SK-N-SH treated with all-trans-retinoic acid at 6 μM for 48 hours (cell line): ENCODE measurements around the gene ZNF691.

ENCODE experiments used
- ATAC-seq: fragments of 200-7000 bp; cut with Tn5 transposase; 3 replicates; pipeline ENCODE4 v1.9.1; 2020; ENCODE audit warnings: mild to moderate bottlenecking, moderate library complexity
- BACH2 ChIP-seq: fragments of 250-450 bp; sonication (Bioruptor Pico); IDR thresholded peaks from 2 replicates; pipeline ENCODE4 v1.9.0; 2021; ENCODE audit warnings: mild to moderate bottlenecking, borderline replicate concordance
- CSDC2 ChIP-seq: fragments of 250-450 bp; sonication (Bioruptor Pico); IDR thresholded peaks from 2 replicates; pipeline ENCODE4 v1.5.0; 2020; ENCODE audit warnings: mild to moderate bottlenecking, moderate library complexity
- ESRRG ChIP-seq: fragments of 250-450 bp; sonication (Bioruptor Pico); IDR thresholded peaks from 2 replicates; pipeline ENCODE4 v1.6.1; 2021; ENCODE audit warnings: mild to moderate bottlenecking
- GLIS3 ChIP-seq: fragments of 250-450 bp; sonication (Bioruptor Pico); IDR thresholded peaks from 2 replicates; pipeline ENCODE4 v1.5.0; 2020; ENCODE audit warnings: mild to moderate bottlenecking, moderate library complexity
- ISL1 ChIP-seq: fragments of 250-450 bp; sonication (Bioruptor Pico); IDR thresholded peaks from 2 replicates; pipeline ENCODE4 v2.1.2; 2022; ENCODE audit warnings: mild to moderate bottlenecking, moderate library complexity
- OSR1 ChIP-seq: fragments of 250-450 bp; sonication (Bioruptor Pico); IDR thresholded peaks from 2 replicates; pipeline ENCODE4 v1.8.0; 2022; ENCODE audit warnings: moderate library complexity, mild to moderate bottlenecking, inconsistent platforms
- PPARA ChIP-seq: fragments of 250-450 bp; sonication (Bioruptor Pico); IDR thresholded peaks from 2 replicates; pipeline ENCODE4 v1.5.0; 2020; ENCODE audit warnings: mild to moderate bottlenecking, borderline replicate concordance
- RARB ChIP-seq: fragments of 250-450 bp; sonication (Bioruptor Pico); IDR thresholded peaks from 2 replicates; pipeline ENCODE4 v1.8.0; 2021; ENCODE audit warnings: mild to moderate bottlenecking, moderate library complexity
- SNAI2 ChIP-seq: fragments of 250-450 bp; sonication (Bioruptor Pico); IDR thresholded peaks from 2 replicates; pipeline ENCODE4 v1.5.0; 2020; ENCODE audit warnings: mild to moderate bottlenecking, moderate library complexity
- TCF4 ChIP-seq: fragments of 250-450 bp; sonication (Bioruptor Pico); IDR thresholded peaks from 2 replicates; pipeline ENCODE4 v1.8.0; 2021; ENCODE audit warnings: mild to moderate bottlenecking, moderate library complexity, borderline replicate concordance
- TOX ChIP-seq: fragments of 250-450 bp; sonication (Bioruptor Pico); IDR thresholded peaks from 2 replicates; pipeline ENCODE4 v1.8.0; 2021; ENCODE audit warnings: mild to moderate bottlenecking, moderate library complexity, borderline replicate concordance
- ZC3H10 ChIP-seq: fragments of 250-450 bp; sonication (Bioruptor Pico); IDR thresholded peaks from 2 replicates; pipeline ENCODE4 v1.5.1; 2021; ENCODE audit warnings: mild to moderate bottlenecking, moderate library complexity
- ZFP3 ChIP-seq: fragments of 250-450 bp; sonication (Bioruptor Pico); IDR thresholded peaks from 2 replicates; pipeline ENCODE4 v1.5.0; 2020; ENCODE audit warnings: mild to moderate bottlenecking, moderate library complexity
- ZFP30 ChIP-seq: fragments of 450-650 bp; formaldehyde crosslinking; IDR thresholded peaks from 2 replicates; pipeline ENCODE4 v1.5.0; 2022; ENCODE audit warnings: mild to moderate bottlenecking, moderate library complexity
- ZNF565 ChIP-seq: fragments of 450-650 bp; formaldehyde crosslinking; conservative IDR thresholded peaks from 2 replicates; pipeline ENCODE4 v1.5.0; 2020; ENCODE audit warnings: low read depth, mild to moderate bottlenecking, moderate library complexity
- ZNF70 ChIP-seq: fragments of 450-650 bp; formaldehyde crosslinking; IDR thresholded peaks from 2 replicates; pipeline ENCODE4 v1.5.0; 2020; ENCODE audit warnings: mild to moderate bottlenecking, moderate library complexity
- ZNF8 ChIP-seq: fragments of 450-650 bp; formaldehyde crosslinking; IDR thresholded peaks from 2 replicates; pipeline ENCODE4 v1.5.0; 2020; ENCODE audit warnings: mild to moderate bottlenecking, moderate library complexity
- TF ChIP-seq, protein P1 (sequence below): fragments of 250-450 bp; sonication (Bioruptor Pico); IDR thresholded peaks from 2 replicates; pipeline ENCODE4 v1.5.0; 2020; ENCODE audit warnings: mild to moderate bottlenecking, moderate library complexity
- TF ChIP-seq, protein P2 (sequence below): fragments of 250-450 bp; sonication (Bioruptor Pico); IDR thresholded peaks from 2 replicates; pipeline ENCODE4 v1.8.0; 2021; ENCODE audit warnings: low read depth, mild to moderate bottlenecking, moderate library complexity, borderline replicate concordance
- TF ChIP-seq, protein P3 (sequence below): fragments of 250-450 bp; sonication (Bioruptor Pico); IDR thresholded peaks from 2 replicates; pipeline ENCODE4 v1.5.1; 2020; ENCODE audit warnings: low read depth, mild to moderate bottlenecking, moderate library complexity
- TF ChIP-seq, protein P4 (sequence below): fragments of 250-450 bp; sonication (Bioruptor Pico); IDR thresholded peaks from 2 replicates; pipeline ENCODE4 v1.5.1; 2021; ENCODE audit warnings: mild to moderate bottlenecking, moderate library complexity

The ZNF691 gene

DNA sequence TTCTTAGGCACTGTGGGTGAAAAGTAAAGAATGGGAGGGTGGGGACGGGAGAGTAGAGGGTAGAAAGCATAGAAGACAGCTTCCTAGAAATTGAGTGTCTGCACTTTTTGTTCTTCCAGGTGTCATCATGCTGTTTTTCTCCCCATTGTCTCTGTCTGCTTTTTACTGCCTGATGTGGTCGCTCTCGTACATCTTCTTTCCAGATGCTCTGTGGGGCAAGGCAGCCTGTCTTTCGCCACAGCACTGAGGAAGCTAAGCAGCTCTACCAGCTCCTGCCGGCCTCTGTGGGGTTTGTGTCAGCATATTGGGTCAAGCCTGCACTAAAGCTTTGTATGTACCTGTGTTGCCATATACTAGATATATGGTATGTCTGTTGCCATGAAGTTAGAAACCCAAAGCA, 48.4 kb upstream of the ZNF691 start (continued):
- TF ChIP-seq, protein P1, sequence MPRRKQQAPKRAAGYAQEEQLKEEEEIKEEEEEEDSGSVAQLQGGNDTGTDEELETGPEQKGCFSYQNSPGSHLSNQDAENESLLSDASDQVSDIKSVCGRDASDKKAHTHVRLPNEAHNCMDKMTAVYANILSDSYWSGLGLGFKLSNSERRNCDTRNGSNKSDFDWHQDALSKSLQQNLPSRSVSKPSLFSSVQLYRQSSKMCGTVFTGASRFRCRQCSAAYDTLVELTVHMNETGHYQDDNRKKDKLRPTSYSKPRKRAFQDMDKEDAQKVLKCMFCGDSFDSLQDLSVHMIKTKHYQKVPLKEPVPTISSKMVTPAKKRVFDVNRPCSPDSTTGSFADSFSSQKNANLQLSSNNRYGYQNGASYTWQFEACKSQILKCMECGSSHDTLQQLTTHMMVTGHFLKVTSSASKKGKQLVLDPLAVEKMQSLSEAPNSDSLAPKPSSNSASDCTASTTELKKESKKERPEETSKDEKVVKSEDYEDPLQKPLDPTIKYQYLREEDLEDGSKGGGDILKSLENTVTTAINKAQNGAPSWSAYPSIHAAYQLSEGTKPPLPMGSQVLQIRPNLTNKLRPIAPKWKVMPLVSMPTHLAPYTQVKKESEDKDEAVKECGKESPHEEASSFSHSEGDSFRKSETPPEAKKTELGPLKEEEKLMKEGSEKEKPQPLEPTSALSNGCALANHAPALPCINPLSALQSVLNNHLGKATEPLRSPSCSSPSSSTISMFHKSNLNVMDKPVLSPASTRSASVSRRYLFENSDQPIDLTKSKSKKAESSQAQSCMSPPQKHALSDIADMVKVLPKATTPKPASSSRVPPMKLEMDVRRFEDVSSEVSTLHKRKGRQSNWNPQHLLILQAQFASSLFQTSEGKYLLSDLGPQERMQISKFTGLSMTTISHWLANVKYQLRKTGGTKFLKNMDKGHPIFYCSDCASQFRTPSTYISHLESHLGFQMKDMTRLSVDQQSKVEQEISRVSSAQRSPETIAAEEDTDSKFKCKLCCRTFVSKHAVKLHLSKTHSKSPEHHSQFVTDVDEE (CRISPR knock-in tag), result no peak
- no peak for TF ChIP-seq ZFP30 (CRISPR knock-in tag)
- no peak for TF ChIP-seq ESRRG
- TF ChIP-seq ZNF8, result no peak
- TF ChIP-seq ZNF70, result no peak

DNA sequence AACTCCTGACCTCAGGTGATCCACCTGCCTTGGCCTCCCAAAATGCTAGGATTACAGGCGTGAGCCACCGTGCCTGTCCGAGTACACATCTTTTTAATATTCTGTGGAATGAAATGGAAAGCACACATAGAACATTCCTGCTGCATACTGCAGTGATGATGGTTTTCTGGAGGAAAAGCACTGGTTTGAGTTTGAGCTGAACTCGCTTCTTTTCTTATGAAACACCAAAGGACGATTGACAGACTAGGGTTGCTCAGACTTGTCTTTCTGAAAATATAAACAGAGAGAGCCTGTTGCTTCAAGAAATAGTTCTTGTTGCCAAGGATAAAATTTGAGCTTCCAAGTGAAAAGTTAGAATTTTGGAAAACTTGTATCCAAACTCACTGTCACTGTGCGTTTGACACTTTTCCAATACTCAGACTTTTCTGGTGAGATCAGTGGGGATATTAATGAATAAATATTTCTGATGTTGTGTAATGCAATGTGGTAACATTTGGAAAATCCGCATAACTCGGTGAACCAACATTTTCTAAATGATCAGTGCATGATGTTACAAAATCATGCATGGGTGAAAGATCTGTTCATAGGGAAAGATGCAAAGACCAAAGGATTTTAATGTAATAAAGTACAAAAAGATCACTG, 44.5 kb upstream of the ZNF691 start:
- TF ChIP-seq, protein P2, sequence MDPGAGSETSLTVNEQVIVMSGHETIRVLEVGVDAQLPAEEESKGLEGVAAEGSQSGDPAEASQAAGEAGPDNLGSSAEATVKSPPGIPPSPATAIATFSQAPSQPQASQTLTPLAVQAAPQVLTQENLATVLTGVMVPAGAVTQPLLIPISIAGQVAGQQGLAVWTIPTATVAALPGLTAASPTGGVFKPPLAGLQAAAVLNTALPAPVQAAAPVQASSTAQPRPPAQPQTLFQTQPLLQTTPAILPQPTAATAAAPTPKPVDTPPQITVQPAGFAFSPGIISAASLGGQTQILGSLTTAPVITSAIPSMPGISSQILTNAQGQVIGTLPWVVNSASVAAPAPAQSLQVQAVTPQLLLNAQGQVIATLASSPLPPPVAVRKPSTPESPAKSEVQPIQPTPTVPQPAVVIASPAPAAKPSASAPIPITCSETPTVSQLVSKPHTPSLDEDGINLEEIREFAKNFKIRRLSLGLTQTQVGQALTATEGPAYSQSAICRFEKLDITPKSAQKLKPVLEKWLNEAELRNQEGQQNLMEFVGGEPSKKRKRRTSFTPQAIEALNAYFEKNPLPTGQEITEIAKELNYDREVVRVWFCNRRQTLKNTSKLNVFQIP, result no peak
- no peak for TF ChIP-seq ZNF565 (CRISPR knock-in tag)
- TF ChIP-seq, all 23 proteins: peak for 0

DNA sequence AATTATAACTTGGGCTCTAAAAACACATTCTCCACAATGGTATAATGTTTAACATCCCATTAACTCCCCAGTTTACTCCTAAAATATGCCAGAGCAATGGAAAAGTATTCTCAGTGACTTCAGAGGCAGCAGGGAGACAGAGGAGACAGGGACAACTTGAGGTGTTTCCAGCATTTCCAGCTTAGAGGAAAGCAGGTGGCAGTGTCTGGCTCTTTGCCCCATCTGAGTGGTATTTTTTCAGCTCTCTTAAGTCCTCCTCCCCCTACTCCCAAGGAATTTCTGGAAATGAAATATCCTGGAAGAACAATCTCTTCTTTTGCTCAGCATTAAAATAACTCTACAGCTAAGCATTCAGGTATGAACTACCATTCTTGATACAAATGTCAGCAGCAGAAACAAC, 40.2 kb upstream of the ZNF691 start:
- TF ChIP-seq TOX (CRISPR knock-in tag), result no peak
- no peak for TF ChIP-seq ZFP3 (CRISPR knock-in tag)
- TF ChIP-seq ZC3H10 (CRISPR knock-in tag), result no peak
- TF ChIP-seq TCF4 (CRISPR knock-in tag), result no peak
- TF ChIP-seq, protein P3, sequence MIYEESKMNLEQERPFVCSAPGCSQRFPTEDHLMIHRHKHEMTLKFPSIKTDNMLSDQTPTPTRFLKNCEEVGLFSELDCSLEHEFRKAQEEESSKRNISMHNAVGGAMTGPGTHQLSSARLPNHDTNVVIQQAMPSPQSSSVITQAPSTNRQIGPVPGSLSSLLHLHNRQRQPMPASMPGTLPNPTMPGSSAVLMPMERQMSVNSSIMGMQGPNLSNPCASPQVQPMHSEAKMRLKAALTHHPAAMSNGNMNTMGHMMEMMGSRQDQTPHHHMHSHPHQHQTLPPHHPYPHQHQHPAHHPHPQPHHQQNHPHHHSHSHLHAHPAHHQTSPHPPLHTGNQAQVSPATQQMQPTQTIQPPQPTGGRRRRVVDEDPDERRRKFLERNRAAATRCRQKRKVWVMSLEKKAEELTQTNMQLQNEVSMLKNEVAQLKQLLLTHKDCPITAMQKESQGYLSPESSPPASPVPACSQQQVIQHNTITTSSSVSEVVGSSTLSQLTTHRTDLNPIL (CRISPR knock-in tag), result no peak
- TF ChIP-seq CSDC2 (CRISPR knock-in tag), result no peak
- no peak for TF ChIP-seq SNAI2 (CRISPR knock-in tag)
- TF ChIP-seq, protein P4, sequence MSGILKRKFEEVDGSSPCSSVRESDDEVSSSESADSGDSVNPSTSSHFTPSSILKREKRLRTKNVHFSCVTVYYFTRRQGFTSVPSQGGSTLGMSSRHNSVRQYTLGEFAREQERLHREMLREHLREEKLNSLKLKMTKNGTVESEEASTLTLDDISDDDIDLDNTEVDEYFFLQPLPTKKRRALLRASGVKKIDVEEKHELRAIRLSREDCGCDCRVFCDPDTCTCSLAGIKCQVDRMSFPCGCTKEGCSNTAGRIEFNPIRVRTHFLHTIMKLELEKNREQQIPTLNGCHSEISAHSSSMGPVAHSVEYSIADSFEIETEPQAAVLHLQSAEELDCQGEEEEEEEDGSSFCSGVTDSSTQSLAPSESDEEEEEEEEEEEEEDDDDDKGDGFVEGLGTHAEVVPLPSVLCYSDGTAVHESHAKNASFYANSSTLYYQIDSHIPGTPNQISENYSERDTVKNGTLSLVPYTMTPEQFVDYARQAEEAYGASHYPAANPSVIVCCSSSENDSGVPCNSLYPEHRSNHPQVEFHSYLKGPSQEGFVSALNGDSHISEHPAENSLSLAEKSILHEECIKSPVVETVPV (CRISPR knock-in tag), result no peak
- TF ChIP-seq RARB, result no peak
- TF ChIP-seq ZFP30 (CRISPR knock-in tag), result no peak
- no peak for TF ChIP-seq OSR1
- TF ChIP-seq, protein P1 (CRISPR knock-in tag), result no peak
- TF ChIP-seq ESRRG, result no peak
- TF ChIP-seq PPARA, result no peak
- no peak for TF ChIP-seq BACH2 (CRISPR knock-in tag)
- no peak for TF ChIP-seq GLIS3
- no peak for TF ChIP-seq ZNF8
- TF ChIP-seq ZNF565 (CRISPR knock-in tag), result no peak
- no peak for TF ChIP-seq ZNF70
- TF ChIP-seq ISL1, result no peak
- no peak for ATAC-seq

More for the DNA sequence above, 44.5 kb upstream of the ZNF691 start:
- ATAC-seq, result no peak
